GM19455 (cell line): ENCODE data around the gene SSU72.
"Not testable (repeated sequence)": the region's sequence is repeated elsewhere in the genome, so short reads cannot be mapped to it uniquely, and the experiment has no call there.

ENCODE experiments used
- ATAC-seq: cut with Tn5 transposase; IDR thresholded peaks from one replicate; pipeline ENCODE4 v1.9.1; 2021; ENCODE audit not compliant: unreplicated experiment

The SSU72 gene

DNA sequence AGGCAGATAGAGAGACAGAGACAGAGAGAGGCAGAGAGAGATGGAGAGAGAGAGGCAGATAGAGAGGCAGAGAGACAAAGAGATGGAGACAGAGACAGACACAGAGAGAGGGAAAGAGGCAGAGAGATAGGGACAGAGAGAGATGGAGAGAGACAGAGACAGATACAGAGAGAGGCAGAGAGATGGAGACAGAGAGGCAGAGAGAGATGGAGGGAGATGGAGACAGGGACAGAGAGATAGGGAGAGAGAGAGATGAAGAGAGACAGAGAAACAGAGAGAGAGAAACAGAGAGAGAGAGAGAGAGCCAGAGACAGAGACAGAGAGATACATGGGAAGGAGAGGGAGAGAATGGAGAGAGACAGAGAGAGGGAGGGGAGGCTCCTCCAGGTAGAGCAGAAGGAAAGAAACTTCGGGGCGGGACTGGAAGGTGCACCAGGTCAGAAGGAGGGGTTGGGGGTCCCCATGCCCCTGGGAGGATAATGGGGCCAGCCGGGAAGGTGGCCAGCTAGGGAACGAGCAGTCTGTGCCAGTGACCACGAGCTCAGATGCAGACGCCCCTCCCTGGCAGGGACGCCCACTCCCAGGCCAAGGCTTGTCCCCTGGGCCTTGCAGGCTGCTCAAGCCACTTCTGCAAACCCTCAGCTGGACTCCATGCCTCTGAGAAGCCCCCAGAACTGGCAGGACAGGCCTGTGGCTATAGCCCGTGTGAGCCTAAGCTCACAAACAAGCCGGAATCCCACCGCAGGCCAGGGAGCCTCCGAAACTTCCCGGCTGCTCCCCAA lies 22.0 kb upstream of the SSU72 start:
- ATAC-seq: no peak

DNA sequence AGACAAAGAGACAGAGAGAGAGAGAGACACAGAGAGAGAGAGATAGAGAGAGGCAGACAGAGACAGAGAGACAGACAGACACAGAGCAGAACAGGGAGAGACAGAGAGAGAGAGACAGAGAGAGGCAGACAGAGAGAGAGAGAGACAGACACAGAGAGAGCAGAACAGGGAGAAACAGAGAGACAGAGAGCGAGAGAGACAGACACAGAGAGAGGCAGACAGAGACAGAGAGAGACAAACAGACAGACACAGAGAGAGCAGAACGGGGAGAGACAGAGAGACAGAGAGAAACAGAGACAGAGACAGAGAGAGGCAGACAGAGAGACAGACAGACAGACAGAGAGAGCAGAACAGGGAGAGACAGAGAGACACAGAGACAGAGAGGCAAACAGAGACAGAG lies 20.7 kb upstream of the SSU72 start:
- ATAC-seq: not testable (repeated sequence)

GRCh38 chr1:1594602-1595260 lies 20.1 kb upstream of the SSU72 start:
- ATAC-seq: no peak

GRCh38 chr1:1593834-1594601 lies 19.4 kb upstream of the SSU72 start:
- ATAC-seq: no peak

- no peak for ATAC-seq
Measured at GRCh38 chr1:1591452-1591851, 16.8 kb upstream of the SSU72 start.

- no peak for ATAC-seq
Measured at GRCh38 chr1:1583347-1584010, 8.8 kb upstream of the SSU72 start.

DNA sequence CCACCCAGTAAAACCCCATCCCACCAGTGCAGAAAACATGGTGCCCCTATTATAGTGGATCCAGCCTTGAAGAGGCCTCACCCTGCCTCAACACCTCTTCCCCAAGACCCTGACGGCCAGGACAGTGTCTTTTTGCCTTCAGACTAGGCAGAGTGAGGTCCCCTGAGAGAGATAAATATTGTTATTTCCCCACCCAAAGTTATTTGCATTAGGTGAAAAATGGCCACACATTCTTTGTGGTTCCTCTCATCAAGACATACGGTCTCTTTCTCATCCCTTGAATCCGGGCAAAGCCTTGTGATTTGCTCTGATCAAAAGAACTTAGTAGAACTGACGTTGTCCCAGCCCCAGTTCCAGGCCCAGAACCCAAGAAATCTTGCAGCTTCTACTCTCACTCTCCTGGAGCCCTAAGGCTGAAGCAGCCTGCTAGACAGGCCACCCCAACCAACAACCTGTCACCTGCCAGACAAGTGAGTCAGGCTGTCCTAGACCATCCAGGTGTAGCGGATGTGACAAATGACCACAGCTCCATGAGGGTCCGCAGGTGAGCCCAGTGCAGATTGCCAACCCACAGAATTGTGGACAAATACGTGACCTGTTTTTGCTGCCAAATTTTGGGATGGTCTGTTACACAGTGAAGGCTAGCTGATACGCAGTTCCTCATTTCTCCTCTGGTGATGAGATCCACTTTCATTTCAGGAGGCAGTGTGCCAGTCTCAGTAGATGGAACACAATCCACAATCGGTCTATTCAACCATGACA lies 8.1 kb upstream of the SSU72 start:
- no peak for ATAC-seq

DNA sequence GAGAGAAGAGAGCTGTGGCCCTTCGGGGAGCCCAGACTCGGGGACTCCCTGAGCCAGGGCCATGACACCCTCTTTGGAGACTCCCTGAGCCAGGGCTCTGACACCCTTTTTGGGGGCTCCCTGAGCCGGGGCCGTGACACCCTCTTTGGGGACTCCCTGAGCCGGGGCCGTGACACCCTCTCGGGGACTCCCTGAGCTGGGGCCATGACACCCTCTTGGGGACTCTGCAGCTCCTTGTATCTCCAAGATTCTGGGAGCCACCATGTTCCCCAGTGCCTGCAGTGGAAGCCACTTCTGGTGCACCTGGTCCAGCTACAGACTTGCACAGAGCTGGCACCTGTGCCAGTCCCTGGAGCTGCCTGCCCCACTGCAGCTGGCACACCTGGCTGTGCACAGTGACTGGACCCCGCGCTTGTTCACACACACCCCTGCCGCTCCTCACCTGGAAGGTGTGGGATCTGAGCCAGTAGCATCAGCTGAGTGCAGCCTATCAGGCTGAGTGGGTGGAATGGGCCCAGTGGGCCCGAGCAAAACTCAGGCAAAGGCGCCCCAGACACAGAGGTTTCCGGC lies 3.8 kb upstream of the SSU72 start:
- ATAC-seq: no peak

GRCh38 chr1:1577367-1578011 lies 2.8 kb upstream of the SSU72 start:
- ATAC-seq: no peak

GRCh38 chr1:1573843-1574720 lies 581 bp downstream of the SSU72 start:
- peak; percentile 54 for ATAC-seq

- ATAC-seq: no peak
Measured at GRCh38 chr1:1569341-1569740, 5.3 kb downstream of the SSU72 start.

DNA sequence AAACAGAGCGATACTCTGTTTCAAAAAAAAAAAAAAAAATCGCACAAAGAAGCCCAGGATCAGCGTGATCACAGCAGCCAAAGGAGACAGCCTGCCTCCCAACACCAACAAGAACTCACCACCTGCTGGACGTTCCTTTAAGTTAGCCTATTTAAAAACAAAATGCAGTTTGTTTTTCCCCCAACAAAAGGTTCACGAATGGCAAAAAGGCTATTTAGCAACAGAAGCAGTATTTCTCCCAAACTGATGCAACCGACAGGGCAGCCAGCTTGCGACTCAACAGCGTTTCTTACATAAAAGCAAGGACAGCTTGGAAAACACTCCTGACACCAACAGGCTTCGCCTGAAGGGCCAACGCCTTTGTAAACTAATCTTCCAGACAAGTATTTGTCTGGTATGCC lies 6.8 kb downstream of the SSU72 start:
- ATAC-seq: no peak

GRCh38 chr1:1567152-1567875 lies 7.3 kb downstream of the SSU72 start:
- no peak for ATAC-seq

DNA sequence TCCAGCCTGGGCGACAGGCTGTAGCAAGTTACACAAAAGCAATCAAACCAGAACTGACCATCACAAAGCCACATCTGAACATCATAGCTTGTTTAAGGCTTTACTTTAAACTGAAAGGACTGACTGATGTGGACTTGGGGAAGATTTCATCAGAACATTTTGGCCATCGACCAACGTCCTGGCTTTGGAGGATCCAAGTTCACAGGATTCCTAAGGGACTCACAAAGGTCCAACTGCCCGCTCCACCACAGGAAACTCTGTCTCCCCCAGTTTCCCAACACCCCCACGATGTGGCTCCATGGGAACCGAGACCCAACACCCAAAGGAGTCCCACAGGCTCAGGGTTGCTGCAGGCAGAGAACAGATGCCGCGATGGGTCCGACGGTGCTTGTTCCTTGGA lies 9.3 kb downstream of the SSU72 start:
- no peak for ATAC-seq

DNA sequence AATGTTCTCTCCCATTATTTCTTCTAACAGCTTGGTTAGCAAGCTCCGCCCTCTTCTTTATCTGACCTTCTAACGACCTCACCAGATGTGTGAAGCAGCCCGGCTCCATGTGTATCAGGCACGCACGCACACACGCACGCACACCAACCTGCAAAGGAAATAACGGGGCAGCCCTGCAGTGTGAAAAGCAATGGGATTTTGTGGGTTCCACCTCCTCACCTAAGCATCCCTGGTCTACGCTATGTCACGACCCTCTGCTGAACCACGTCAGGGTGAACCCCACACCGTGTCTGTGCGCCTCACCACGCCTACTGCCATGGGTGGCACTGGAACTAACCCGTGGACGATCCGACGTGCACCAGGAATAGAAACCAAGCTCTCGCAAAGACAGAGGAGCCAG lies 10.4 kb downstream of the SSU72 start:
- no peak for ATAC-seq

GRCh38 chr1:1563688-1564087 lies 11.0 kb downstream of the SSU72 start:
- no peak for ATAC-seq

GRCh38 chr1:1562556-1563195 lies 12.0 kb downstream of the SSU72 start:
- ATAC-seq: no peak
